ENCODE data around the gene CNTRL.
A peak's percentile ranks its signal among the peaks of the same experiment; 100 is the strongest.
"Not testable (repeated sequence)": the region's sequence is repeated elsewhere in the genome, so short reads cannot be mapped to it uniquely, and the experiment has no call there.

CNTRL gene, protein sequence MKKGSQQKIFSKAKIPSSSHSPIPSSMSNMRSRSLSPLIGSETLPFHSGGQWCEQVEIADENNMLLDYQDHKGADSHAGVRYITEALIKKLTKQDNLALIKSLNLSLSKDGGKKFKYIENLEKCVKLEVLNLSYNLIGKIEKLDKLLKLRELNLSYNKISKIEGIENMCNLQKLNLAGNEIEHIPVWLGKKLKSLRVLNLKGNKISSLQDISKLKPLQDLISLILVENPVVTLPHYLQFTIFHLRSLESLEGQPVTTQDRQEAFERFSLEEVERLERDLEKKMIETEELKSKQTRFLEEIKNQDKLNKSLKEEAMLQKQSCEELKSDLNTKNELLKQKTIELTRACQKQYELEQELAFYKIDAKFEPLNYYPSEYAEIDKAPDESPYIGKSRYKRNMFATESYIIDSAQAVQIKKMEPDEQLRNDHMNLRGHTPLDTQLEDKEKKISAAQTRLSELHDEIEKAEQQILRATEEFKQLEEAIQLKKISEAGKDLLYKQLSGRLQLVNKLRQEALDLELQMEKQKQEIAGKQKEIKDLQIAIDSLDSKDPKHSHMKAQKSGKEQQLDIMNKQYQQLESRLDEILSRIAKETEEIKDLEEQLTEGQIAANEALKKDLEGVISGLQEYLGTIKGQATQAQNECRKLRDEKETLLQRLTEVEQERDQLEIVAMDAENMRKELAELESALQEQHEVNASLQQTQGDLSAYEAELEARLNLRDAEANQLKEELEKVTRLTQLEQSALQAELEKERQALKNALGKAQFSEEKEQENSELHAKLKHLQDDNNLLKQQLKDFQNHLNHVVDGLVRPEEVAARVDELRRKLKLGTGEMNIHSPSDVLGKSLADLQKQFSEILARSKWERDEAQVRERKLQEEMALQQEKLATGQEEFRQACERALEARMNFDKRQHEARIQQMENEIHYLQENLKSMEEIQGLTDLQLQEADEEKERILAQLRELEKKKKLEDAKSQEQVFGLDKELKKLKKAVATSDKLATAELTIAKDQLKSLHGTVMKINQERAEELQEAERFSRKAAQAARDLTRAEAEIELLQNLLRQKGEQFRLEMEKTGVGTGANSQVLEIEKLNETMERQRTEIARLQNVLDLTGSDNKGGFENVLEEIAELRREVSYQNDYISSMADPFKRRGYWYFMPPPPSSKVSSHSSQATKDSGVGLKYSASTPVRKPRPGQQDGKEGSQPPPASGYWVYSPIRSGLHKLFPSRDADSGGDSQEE (N-terminal part only)

DNA sequence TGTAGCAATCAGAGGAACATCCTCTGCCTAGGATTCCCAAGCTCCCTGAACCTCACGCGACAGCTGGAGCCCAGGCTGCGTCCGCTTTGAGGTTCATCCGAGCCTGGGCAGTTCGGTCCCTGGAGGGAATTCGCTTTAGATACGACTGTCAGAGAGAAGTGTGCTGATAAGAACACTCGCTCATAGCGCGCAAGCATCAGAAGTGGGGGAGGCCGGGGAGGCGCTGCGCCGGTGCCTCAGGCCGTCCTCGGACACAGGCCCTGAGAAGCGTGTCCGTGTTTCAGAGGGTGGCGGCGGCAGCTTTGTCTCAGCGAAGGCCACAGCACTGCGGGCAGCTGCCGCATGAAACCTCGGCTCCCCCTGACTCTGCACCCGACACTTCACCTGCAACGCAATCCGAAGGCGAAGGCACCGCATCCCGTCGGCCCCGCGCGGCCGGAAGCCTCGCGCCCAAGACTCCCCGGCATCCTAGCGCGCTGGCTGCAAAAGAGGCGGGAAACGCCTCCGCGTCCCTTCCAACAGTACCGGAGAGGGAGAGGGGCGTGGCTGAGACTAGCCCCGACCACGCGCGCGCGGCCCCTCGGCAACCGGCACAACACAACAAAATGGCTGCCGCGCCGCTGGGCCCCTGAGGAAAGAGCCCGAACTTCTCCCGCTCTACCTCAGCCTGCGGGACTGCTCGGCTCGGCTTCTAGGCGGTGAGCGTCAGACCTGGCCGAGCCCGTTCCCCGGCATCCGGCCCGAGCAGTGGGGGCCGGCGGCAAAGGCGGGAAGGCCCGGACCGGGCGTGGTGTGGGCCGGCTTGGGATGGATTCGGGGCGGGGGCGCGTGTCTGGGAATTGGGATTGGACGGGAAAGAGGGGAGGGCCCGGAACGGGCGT lies at the start of gene CNTRL:
Gene CNTRL (plus strand): TSS at position 586 of the 881 bp plus-strand sequence. CDS start 13,372 bp downstream, outside the sequence.
- H3K36me3 Mint-ChIP-seq: no peaks in the 10 kb centered on the region
- peak; percentile 61 for ATAC-seq (ENCODE audit: low read depth)
- peak within 1 kb of the TSS; percentile 94 for H3K27ac Mint-ChIP-seq
- H3K27me3 Mint-ChIP-seq: no peaks in the 10 kb centered on the region
- peak within 1 kb of the TSS; percentile 98 for H3K4me3 Mint-ChIP-seq
- DNase-seq (ENCODE audit: low spot score in 2 of 2): peak; percentile 68 to 71
- no peaks in the 10 kb centered on the region for H3K9me3 Mint-ChIP-seq
- H3K4me1 Mint-ChIP-seq: peaks cover 27% of the 10 kb centered on the region

GRCh38 chr9:121026260-121026691 lies 48.5 kb upstream of the CNTRL start:
- ATAC-seq (ENCODE audit: low read depth) (no peak), DNase-seq (ENCODE audit: low spot score in 2 of 2) (no peak)
- Mint-ChIP-seq H3K4me3 (no peak overlapping the region), H3K36me3 (peaks cover 15% of the 10 kb centered on the region), H3K4me1 (no peaks in the 10 kb centered on the region), H3K27ac (no peak overlapping the region), H3K9me3 (no peaks in the 10 kb centered on the region), H3K27me3 (no peaks in the 10 kb centered on the region)

GRCh38 chr9:121026768-121027167 lies 48.0 kb upstream of the CNTRL start:
- ATAC-seq (ENCODE audit: low read depth): no peak
- H3K27me3 Mint-ChIP-seq: no peaks in the 10 kb centered on the region
- H3K27ac Mint-ChIP-seq: no peak overlapping the region
- H3K4me3 Mint-ChIP-seq: no peak overlapping the region
- H3K9me3 Mint-ChIP-seq: no peaks in the 10 kb centered on the region
- H3K36me3 Mint-ChIP-seq: peaks cover 15% of the 10 kb centered on the region
- DNase-seq (ENCODE audit: low spot score in 2 of 2): no peak
- H3K4me1 Mint-ChIP-seq: no peaks in the 10 kb centered on the region

DNA sequence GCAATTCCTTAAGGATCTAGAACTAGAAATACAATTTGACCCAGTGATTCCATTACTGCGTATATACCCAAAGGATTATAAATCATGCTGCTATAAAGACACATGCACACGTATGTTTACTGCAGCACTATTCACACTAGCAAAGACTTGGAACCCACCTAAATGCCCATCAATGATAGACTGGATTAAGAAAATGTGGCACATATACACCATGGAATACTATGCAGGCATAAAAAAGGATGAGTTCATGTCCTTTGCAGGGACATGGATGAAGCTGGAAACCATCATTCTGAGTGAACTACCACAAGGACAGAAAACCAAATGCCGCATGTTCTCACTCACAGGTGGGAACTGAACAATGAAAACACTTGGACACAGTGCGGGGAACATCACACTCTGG lies 46.5 kb upstream of the CNTRL start:
- not testable (repeated sequence) for ATAC-seq (ENCODE audit: low read depth); H3K9me3 Mint-ChIP-seq

GRCh38 chr9:121029469-121029868 lies 45.3 kb upstream of the CNTRL start:
- H3K27ac Mint-ChIP-seq: no peak overlapping the region
- DNase-seq (ENCODE audit: low spot score in 2 of 2): no peak
- peaks cover 7% of the 10 kb centered on the region for H3K36me3 Mint-ChIP-seq
- H3K4me3 Mint-ChIP-seq: no peak overlapping the region
- H3K27me3 Mint-ChIP-seq: no peaks in the 10 kb centered on the region
- no peak for ATAC-seq (ENCODE audit: low read depth)
- H3K4me1 Mint-ChIP-seq: no peaks in the 10 kb centered on the region
- H3K9me3 Mint-ChIP-seq: no peaks in the 10 kb centered on the region

More for the DNA sequence above, 46.5 kb upstream of the CNTRL start:
- H3K4me3 Mint-ChIP-seq; DNase-seq (ENCODE audit: low spot score in 2 of 2); H3K27ac Mint-ChIP-seq; H3K27me3 Mint-ChIP-seq; H3K4me1 Mint-ChIP-seq: not testable (repeated sequence)
- peaks cover 11% of the 10 kb centered on the region for H3K36me3 Mint-ChIP-seq

DNA sequence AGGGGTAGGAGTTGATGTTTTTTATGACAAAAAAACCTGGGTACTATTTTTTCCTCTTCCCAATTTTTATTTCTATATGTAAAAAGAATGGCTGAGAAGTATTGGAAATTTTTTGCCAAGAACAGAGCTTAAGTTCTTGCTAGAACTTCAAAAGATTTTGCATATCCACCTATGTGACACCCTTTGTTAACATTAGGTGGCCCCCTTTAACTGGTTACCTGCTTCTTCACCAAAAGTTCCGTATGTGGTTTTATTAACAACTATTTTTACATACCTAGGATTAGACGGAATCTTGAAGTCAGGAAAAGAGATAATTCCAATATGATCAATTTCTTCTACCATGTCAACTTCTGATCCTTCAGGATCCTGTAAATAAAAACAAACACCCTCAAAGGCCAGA lies 40.2 kb upstream of the CNTRL start:
- ATAC-seq (ENCODE audit: low read depth) (no peak), DNase-seq (ENCODE audit: low spot score in 2 of 2) (no peak)
- no peaks in the 10 kb centered on the region for H3K27me3 Mint-ChIP-seq
- H3K4me3 Mint-ChIP-seq: no peak overlapping the region
- H3K4me1 Mint-ChIP-seq: no peaks in the 10 kb centered on the region
- H3K9me3 Mint-ChIP-seq: no peaks in the 10 kb centered on the region
- H3K36me3 Mint-ChIP-seq: peaks cover 13% of the 10 kb centered on the region
- H3K27ac Mint-ChIP-seq: no peak overlapping the region

GRCh38 chr9:121035717-121036116 lies 39.0 kb upstream of the CNTRL start:
- H3K4me3 Mint-ChIP-seq; H3K4me1 Mint-ChIP-seq; H3K27ac Mint-ChIP-seq; H3K27me3 Mint-ChIP-seq; H3K9me3 Mint-ChIP-seq; ATAC-seq (ENCODE audit: low read depth); DNase-seq (ENCODE audit: low spot score in 2 of 2): not testable (repeated sequence)
- peaks cover 15% of the 10 kb centered on the region for H3K36me3 Mint-ChIP-seq

- ATAC-seq (ENCODE audit: low read depth): no peak
- no peak for DNase-seq (ENCODE audit: low spot score in 2 of 2)
- no peak overlapping the region for H3K27ac Mint-ChIP-seq
- H3K36me3 Mint-ChIP-seq: peaks cover 15% of the 10 kb centered on the region
- H3K4me3 Mint-ChIP-seq: no peak overlapping the region
- H3K4me1 Mint-ChIP-seq: no peaks in the 10 kb centered on the region
- no peaks in the 10 kb centered on the region for H3K9me3 Mint-ChIP-seq
- H3K27me3 Mint-ChIP-seq: no peaks in the 10 kb centered on the region
These were observed 36.4 kb upstream of the CNTRL start for GRCh38 chr9:121038362-121038761.

GRCh38 chr9:121038804-121039203 lies 36.0 kb upstream of the CNTRL start:
- Mint-ChIP-seq H3K27ac (no peak overlapping the region), H3K36me3 (peaks cover 15% of the 10 kb centered on the region), H3K27me3 (no peaks in the 10 kb centered on the region), H3K9me3 (no peaks in the 10 kb centered on the region), H3K4me1 (no peaks in the 10 kb centered on the region), H3K4me3 (no peak overlapping the region)
- ATAC-seq (ENCODE audit: low read depth): no peak
- no peak for DNase-seq (ENCODE audit: low spot score in 2 of 2)

- no peak for DNase-seq (ENCODE audit: low spot score in 2 of 2)
- no peak overlapping the region for H3K4me3 Mint-ChIP-seq
- no peak for ATAC-seq (ENCODE audit: low read depth)
- H3K4me1 Mint-ChIP-seq: no peaks in the 10 kb centered on the region
- no peaks in the 10 kb centered on the region for H3K9me3 Mint-ChIP-seq
- no peak overlapping the region for H3K27ac Mint-ChIP-seq
- no peaks in the 10 kb centered on the region for H3K27me3 Mint-ChIP-seq
- H3K36me3 Mint-ChIP-seq: no peaks in the 10 kb centered on the region
These were observed 26.6 kb upstream of the CNTRL start for GRCh38 chr9:121048175-121048574.

GRCh38 chr9:121048618-121049017 lies 26.1 kb upstream of the CNTRL start:
- ATAC-seq (ENCODE audit: low read depth): no peak
- Mint-ChIP-seq H3K36me3 (no peaks in the 10 kb centered on the region), H3K9me3 (no peaks in the 10 kb centered on the region), H3K4me1 (no peaks in the 10 kb centered on the region), H3K4me3 (no peak overlapping the region), H3K27ac (no peak overlapping the region), H3K27me3 (no peaks in the 10 kb centered on the region)
- no peak for DNase-seq (ENCODE audit: low spot score in 2 of 2)

DNA sequence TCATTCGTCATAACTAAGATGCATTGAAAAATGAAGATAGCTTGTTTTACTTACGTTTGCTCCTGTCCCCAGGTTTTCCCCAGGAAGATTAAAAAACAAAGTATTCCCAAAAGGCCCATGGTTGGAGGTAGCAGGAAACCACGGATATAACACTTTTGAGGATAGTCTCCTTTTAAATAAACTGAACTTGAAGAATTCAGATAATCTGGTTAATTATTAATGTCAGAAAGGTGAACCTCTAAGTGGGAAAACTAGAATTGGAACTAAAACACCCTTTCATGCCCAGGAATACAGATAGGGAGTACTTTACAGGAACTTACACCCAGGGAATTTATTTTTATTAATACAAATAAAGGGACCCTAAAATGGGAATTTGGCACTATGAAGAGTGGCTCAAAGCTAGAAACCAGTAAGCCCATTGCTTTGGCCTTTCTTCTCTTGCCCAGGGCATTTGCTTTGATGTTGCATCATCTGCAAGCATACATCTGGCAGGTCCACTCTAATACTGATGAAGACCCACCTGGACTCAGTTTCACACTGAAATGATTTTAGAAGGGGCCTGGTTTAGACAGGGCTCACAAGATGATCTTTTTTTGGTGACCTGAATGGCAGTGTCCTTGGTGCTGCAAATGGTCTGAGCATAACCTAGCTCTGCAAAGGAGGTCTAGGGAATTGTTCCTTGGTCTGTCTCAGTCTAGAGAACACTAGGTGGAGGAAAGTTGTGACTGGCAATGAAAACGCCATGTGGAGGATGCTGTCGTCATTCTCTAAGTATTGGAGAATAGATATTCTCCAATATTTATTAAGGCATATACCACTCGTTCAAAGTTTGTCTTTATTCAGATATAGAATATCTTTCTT lies 24.4 kb upstream of the CNTRL start, which contains the start of gene C5:
Gene C5 (minus strand): TSS at position 148 of the 861 bp plus-strand sequence. CDS start 29 bp downstream, at position 119.
- no peaks in the 10 kb centered on the region for H3K4me1 Mint-ChIP-seq
- DNase-seq (ENCODE audit: low spot score in 2 of 2) (no peak), ATAC-seq (ENCODE audit: low read depth) (no peak)
- H3K4me3 Mint-ChIP-seq: no peak within 1 kb of the TSS
- H3K27me3 Mint-ChIP-seq: no peaks in the 10 kb centered on the region
- peaks cover 5% of the 10 kb centered on the region for H3K36me3 Mint-ChIP-seq
- no peak within 1 kb of the TSS for H3K27ac Mint-ChIP-seq
- no peaks in the 10 kb centered on the region for H3K9me3 Mint-ChIP-seq

Measured in memory B cell (primary cell).